Measurements from ENCODE around the gene COX4I2.
"Not testable (repeated sequence)": the region's sequence is repeated elsewhere in the genome, so short reads cannot be mapped to it uniquely, and the experiment has no call there.

- TF ChIP-seq CTCF (IDR thresholded peaks at IDR 0.05; ENCODE audit: low read length); EZH2 (optimal IDR thresholded peaks at IDR 0.05; ENCODE audit: low read depth, low read length); EZH2phosphoT487 (IDR thresholded peaks at IDR 0.05; ENCODE audit: low read length): not testable (repeated sequence)
Observed at GRCh38 chr20:31668944-31669343, 31.2 kb downstream of the COX4I2 start.

Measured in MM.1S (cell line).